DND-41 (cell line): ENCODE results near the gene LRP8.

Experiments
- ATAC-seq: fragments of 200-7000 bp; cut with Tn5 transposase; 3 replicates; pipeline ENCODE4 v1.9.1; 2021; ENCODE audit warnings: low read depth; ENCODE audit not compliant: insufficient read depth
- DNase-seq: peaks from one replicate; pipeline ENCODE4 v3.0.0-alpha.2; 2020
- H2AFZ ChIP-seq: 2 replicates; pipeline ENCODE4 v1.6.0; 2012; ENCODE audit warnings: low read depth, low read length
- H3K27ac ChIP-seq: 2 replicates; pipeline ENCODE4 v1.5.1; 2012; ENCODE audit warnings: low read length, inconsistent platforms
- H3K27me3 ChIP-seq: fragments of 200-600 bp; sonication (generic); 2 replicates; pipeline ENCODE4 v1.6.0; 2012; ENCODE audit warnings: low read length, mild to moderate bottlenecking, inconsistent platforms; ENCODE audit not compliant: insufficient read depth, poor library complexity
- H3K36me3 ChIP-seq: 2 replicates; pipeline ENCODE4 v1.5.1; 2012; ENCODE audit warnings: low read length, inconsistent platforms; ENCODE audit not compliant: insufficient read depth
- H3K4me1 ChIP-seq: 2 replicates; pipeline ENCODE4 v1.5.1; 2012; ENCODE audit warnings: mild to moderate bottlenecking, low read length; ENCODE audit not compliant: insufficient read depth
- H3K4me2 ChIP-seq: 2 replicates; pipeline ENCODE4 v1.6.0; 2012; ENCODE audit warnings: mild to moderate bottlenecking, moderate library complexity, low read length, inconsistent platforms; ENCODE audit not compliant: insufficient read depth
- H3K4me3 ChIP-seq, 2 experiments: fragments of 200-600 bp in 1 of 2; shearing (Covaris generic) in 1 of 2; 2 replicates each; pipeline ENCODE4 v1.5.1; 2012 to 2016; ENCODE audit warnings: inconsistent platforms in 2 of 2, low read length in 2 of 2, mild to moderate bottlenecking in 2 of 2, low read depth in 1 of 2, moderate library complexity in 1 of 2
- H3K79me2 ChIP-seq: 2 replicates; pipeline ENCODE4 v1.6.0; 2012; ENCODE audit warnings: low read length, inconsistent platforms; ENCODE audit not compliant: insufficient read depth
- H3K9ac ChIP-seq: 2 replicates; pipeline ENCODE4 v1.6.0; 2012; ENCODE audit warnings: low read depth, mild to moderate bottlenecking, inconsistent platforms, low read length, moderate library complexity
- H3K9me3 ChIP-seq: 2 replicates; pipeline ENCODE4 v1.5.1; 2012; ENCODE audit warnings: low read length, moderate library complexity, mild to moderate bottlenecking, inconsistent platforms; ENCODE audit not compliant: insufficient read depth, severe bottlenecking
- H4K20me1 ChIP-seq: 2 replicates; pipeline ENCODE4 v1.6.0; 2012; ENCODE audit warnings: low read length; ENCODE audit not compliant: insufficient read depth
- CTCF ChIP-seq: IDR thresholded peaks from 2 replicates; pipeline ENCODE4 v1.5.1; 2012; ENCODE audit warnings: borderline replicate concordance, low read length, moderate library complexity, mild to moderate bottlenecking; ENCODE audit not compliant: poor library complexity, severe bottlenecking; ENCODE audit errors: extremely low read depth
- EZH2 ChIP-seq: IDR thresholded peaks from 3 replicates; pipeline ENCODE4 v1.6.1; 2012; ENCODE audit warnings: borderline replicate concordance, low read depth, mild to moderate bottlenecking, moderate library complexity, low read length, inconsistent platforms; ENCODE audit not compliant: severe bottlenecking

Gene LRP8

GRCh38 chr1:53369034-53369750 is 41.3 kb upstream of the LRP8 start:
- Histone ChIP-seq H4K20me1 (no peaks in the 10 kb centered on the region), H3K9ac (no peak overlapping the region), H3K79me2 (no peaks in the 10 kb centered on the region), H3K27ac (no peak overlapping the region), H3K4me2 (no peak overlapping the region), H3K9me3 (no peaks in the 10 kb centered on the region), H3K4me1 (peaks cover 24% of the 10 kb centered on the region), H3K27me3 (no peaks in the 10 kb centered on the region), H2AFZ (no peak overlapping the region), H3K36me3 (no peaks in the 10 kb centered on the region), H3K4me3 (no peak overlapping the region)
- DNase-seq, result no peak
- no peak for ATAC-seq
- TF ChIP-seq CTCF, result no peak
- TF ChIP-seq EZH2, result no peak

- Histone ChIP-seq H3K9ac (no peak overlapping the region; the same call in 1 of the 2 replicates), H3K9me3 (no peaks in the 10 kb centered on the region), H3K36me3 (no peaks in the 10 kb centered on the region), H3K27ac (peak overlapping the region; percentile 59), H3K79me2 (no peaks in the 10 kb centered on the region), H4K20me1 (no peaks in the 10 kb centered on the region), H3K4me1 (peaks cover 24% of the 10 kb centered on the region), H3K27me3 (no peaks in the 10 kb centered on the region), H2AFZ (no peak overlapping the region), H3K4me3 (no peak overlapping the region), H3K4me2 (peak overlapping the region; percentile 20; the same call in 1 of the 2 replicates)
- ATAC-seq (0 out of 3 replicates have a peak, but pooled peaks have one; percentile 6), DNase-seq (no peak)
- TF ChIP-seq CTCF (no peak), EZH2 (no peak)
Measured at GRCh38 chr1:53368314-53369033, 40.6 kb upstream of the LRP8 start.

GRCh38 chr1:53367503-53368313 is 39.8 kb upstream of the LRP8 start:
- H3K4me1 ChIP-seq, result peaks cover 24% of the 10 kb centered on the region

More at GRCh38 chr1:53367503-53368313, 39.8 kb upstream of the LRP8 start:
- no peak overlapping the region for H2AFZ ChIP-seq
- no peaks in the 10 kb centered on the region for H3K36me3 ChIP-seq
- no peaks in the 10 kb centered on the region for H3K27me3 ChIP-seq
- H3K4me3 ChIP-seq, result no peak overlapping the region
- no peaks in the 10 kb centered on the region for H3K79me2 ChIP-seq
- peak overlapping the region; percentile 42 for H3K4me2 ChIP-seq
- no peaks in the 10 kb centered on the region for H3K9me3 ChIP-seq
- ATAC-seq (peak; percentile 98), DNase-seq (peak; percentile 82)
- TF ChIP-seq EZH2, result no peak
- no peak for TF ChIP-seq CTCF
- H4K20me1 ChIP-seq, result no peaks in the 10 kb centered on the region
- H3K27ac ChIP-seq, result peak overlapping the region; percentile 60
- peak overlapping the region; percentile 2; the same call in 1 of the 2 replicates for H3K9ac ChIP-seq
